ENCODE measurements around the gene MAP2K6.

Gene MAP2K6

DNA sequence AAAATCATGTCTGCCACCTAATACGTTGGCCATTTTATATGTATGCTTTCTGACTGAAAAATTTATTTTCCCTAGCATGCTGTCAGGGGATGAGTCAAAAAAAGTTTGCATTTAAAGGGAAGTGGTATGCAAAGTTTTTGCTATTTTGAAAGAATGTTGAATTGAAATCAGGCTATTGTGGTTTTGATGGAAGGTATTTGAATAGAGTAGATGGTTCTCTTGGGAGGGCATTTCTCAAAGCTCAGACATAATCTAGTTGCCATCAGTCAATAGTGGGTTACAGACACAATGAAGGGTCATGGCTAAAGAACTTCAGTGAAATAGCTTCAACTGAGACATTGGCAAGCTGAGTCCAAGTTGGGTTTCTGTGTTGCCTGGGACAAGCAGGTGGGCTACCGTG lies 102.4 kb downstream of the MAP2K6 start:
- H3K9me3 ChIP-seq (ENCODE audit: control insufficient read depth, insufficient read depth, low read length) = no peaks in the 10 kb centered on the region
- peaks cover 3% of the 10 kb centered on the region; the same call in 1 of the 2 replicates for H3K4me1 ChIP-seq (ENCODE audit: control insufficient read depth, insufficient read depth, low read length)
- no peak overlapping the region for H3K9ac ChIP-seq (ENCODE audit: low read depth, low read length)
- no peaks in the 10 kb centered on the region for H3K27me3 ChIP-seq (ENCODE audit: control insufficient read depth, insufficient read depth, low read length)
- no peak overlapping the region for H3K4me3 ChIP-seq (ENCODE audit: low read depth, low read length)
- no peak overlapping the region for H3K27ac ChIP-seq (ENCODE audit: low read depth, low read length)
- H3K36me3 ChIP-seq (ENCODE audit: control insufficient read depth, insufficient read depth, low read length) = peaks cover 29% of the 10 kb centered on the region

DNA sequence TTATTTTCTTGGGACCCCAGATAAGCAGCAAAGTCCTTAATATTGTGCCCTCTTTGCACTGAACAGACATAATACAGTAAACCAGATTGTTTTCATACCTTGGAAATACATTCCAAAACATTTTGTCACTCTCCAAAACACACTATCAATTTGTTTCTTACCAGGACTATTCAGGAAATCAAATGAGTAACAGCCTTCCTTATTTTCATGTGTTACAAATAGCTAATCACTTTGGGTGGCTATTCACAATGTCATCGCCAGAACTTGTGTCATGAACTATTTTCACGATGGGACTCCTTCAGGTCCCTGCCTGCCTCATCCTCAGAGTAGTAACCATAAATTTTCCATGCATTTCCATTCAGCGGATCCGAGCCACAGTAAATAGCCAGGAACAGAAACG lies 104.5 kb downstream of the MAP2K6 start:
- no peak overlapping the region for H3K9ac ChIP-seq (ENCODE audit: low read depth, low read length)
- no peaks in the 10 kb centered on the region for H3K9me3 ChIP-seq (ENCODE audit: control insufficient read depth, insufficient read depth, low read length)
- H3K4me1 ChIP-seq (ENCODE audit: control insufficient read depth, insufficient read depth, low read length) = peaks cover 3% of the 10 kb centered on the region; the same call in 1 of the 2 replicates
- no peak overlapping the region for H3K27ac ChIP-seq (ENCODE audit: low read depth, low read length)
- H3K27me3 ChIP-seq (ENCODE audit: control insufficient read depth, insufficient read depth, low read length) = no peaks in the 10 kb centered on the region
- H3K36me3 ChIP-seq (ENCODE audit: control insufficient read depth, insufficient read depth, low read length) = peaks cover 32% of the 10 kb centered on the region
- H3K4me3 ChIP-seq (ENCODE audit: low read depth, low read length) = no peak overlapping the region

DNA sequence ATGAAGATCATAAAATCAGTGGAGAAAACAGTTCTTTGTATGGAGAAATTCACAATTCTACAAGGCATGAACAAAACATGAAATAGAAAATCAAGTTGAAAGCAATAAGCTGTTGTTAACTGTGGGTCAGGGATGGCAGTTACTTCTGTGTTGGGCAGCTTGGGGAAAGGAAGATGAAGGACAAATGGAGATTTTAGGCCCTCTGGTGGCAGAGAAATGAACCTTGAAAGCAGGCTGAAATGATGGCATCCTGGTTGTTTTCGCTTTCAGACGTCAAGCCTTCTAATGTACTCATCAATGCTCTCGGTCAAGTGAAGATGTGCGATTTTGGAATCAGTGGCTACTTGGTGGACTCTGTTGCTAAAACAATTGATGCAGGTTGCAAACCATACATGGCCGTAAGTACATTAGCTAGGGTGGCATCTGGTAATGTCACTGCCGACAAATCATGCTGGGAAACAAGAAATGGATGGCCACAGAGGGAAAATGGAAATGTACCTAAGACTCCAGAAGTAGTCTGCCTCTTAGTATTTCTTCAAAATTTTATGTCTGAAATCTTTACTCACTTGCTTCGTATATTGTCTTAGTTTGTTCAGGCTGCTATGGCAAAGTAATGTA lies 108.9 kb downstream of the MAP2K6 start:
- H3K9ac ChIP-seq (ENCODE audit: low read depth, low read length) = no peak overlapping the region
- H3K27me3 ChIP-seq (ENCODE audit: control insufficient read depth, insufficient read depth, low read length) = no peaks in the 10 kb centered on the region
- no peak overlapping the region for H3K27ac ChIP-seq (ENCODE audit: low read depth, low read length)
- H3K9me3 ChIP-seq (ENCODE audit: control insufficient read depth, insufficient read depth, low read length) = no peaks in the 10 kb centered on the region
- H3K36me3 ChIP-seq (ENCODE audit: control insufficient read depth, insufficient read depth, low read length) = peaks cover 57% of the 10 kb centered on the region
- no peak overlapping the region for H3K4me3 ChIP-seq (ENCODE audit: low read depth, low read length)
- no peaks in the 10 kb centered on the region for H3K4me1 ChIP-seq (ENCODE audit: control insufficient read depth, insufficient read depth, low read length)

DNA sequence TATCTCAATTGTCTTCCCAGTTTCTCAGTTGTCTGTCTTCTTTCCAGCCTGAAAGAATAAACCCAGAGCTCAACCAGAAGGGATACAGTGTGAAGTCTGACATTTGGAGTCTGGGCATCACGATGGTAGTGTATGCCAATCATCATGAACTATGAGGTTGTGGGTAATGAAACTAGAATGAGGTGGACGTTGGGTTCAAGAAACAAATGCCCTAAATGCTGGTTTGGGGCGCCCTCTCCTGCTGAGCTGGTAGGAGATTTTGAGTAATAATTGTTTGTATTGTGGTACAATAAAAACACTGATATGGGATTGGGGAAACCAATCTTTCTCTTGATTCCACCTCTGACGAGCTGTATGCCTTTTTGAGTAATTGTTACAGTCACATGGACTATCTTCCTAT lies 110.4 kb downstream of the MAP2K6 start:
- Histone ChIP-seq H3K4me3 (ENCODE audit: low read depth, low read length) (no peak overlapping the region), H3K9ac (ENCODE audit: low read depth, low read length) (no peak overlapping the region), H3K36me3 (ENCODE audit: control insufficient read depth, insufficient read depth, low read length) (peaks cover 51% of the 10 kb centered on the region), H3K27me3 (ENCODE audit: control insufficient read depth, insufficient read depth, low read length) (no peaks in the 10 kb centered on the region), H3K9me3 (ENCODE audit: control insufficient read depth, insufficient read depth, low read length) (no peaks in the 10 kb centered on the region), H3K4me1 (ENCODE audit: control insufficient read depth, insufficient read depth, low read length) (no peaks in the 10 kb centered on the region), H3K27ac (ENCODE audit: low read depth, low read length) (no peak overlapping the region)

DNA sequence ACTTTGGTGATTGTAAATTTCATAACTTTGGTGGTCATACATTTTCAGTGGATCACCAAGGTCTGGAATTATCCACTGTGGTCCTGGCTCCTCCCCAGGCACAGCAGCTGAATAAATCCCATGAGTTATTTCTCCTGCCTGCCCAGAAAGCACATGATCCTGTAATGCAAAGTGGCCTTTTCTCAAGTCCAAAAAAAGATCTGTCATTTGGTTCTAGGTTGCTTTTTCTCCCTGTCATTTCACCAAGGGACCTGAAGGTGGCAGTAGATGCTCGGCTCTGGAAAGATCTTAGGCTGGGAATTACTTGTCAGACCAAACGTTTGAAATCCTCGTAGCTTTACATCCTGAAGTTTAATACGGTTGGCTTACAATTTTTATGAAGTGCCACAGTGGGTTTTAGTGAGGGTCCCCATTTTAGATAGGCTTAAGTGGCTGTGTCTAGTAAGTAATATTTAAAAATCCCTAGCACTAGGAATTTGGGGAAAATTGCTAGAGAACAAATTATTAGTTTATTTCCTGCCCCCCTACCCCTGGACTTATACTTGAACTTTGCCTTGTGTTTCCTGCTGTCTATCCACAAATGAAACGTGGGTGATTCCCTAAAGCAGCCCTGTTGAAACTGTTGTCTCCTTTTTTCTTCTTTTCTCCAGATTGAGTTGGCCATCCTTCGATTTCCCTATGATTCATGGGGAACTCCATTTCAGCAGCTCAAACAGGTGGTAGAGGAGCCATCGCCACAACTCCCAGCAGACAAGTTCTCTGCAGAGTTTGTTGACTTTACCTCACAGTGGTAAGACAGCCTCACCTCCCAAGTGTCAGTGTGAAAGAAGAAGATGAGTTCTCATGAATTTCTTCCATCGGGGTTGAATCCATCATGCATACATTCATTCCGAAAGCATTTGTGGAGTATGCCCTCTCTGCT lies 111.7 kb downstream of the MAP2K6 start:
- H3K4me1 ChIP-seq (ENCODE audit: control insufficient read depth, insufficient read depth, low read length) = no peaks in the 10 kb centered on the region
- H3K9me3 ChIP-seq (ENCODE audit: control insufficient read depth, insufficient read depth, low read length) = no peaks in the 10 kb centered on the region
- no peak overlapping the region for H3K9ac ChIP-seq (ENCODE audit: low read depth, low read length)
- no peaks in the 10 kb centered on the region for H3K27me3 ChIP-seq (ENCODE audit: control insufficient read depth, insufficient read depth, low read length)
- H3K27ac ChIP-seq (ENCODE audit: low read depth, low read length) = no peak overlapping the region
- H3K36me3 ChIP-seq (ENCODE audit: control insufficient read depth, insufficient read depth, low read length) = peaks cover 42% of the 10 kb centered on the region
- no peak overlapping the region for H3K4me3 ChIP-seq (ENCODE audit: low read depth, low read length)

DNA sequence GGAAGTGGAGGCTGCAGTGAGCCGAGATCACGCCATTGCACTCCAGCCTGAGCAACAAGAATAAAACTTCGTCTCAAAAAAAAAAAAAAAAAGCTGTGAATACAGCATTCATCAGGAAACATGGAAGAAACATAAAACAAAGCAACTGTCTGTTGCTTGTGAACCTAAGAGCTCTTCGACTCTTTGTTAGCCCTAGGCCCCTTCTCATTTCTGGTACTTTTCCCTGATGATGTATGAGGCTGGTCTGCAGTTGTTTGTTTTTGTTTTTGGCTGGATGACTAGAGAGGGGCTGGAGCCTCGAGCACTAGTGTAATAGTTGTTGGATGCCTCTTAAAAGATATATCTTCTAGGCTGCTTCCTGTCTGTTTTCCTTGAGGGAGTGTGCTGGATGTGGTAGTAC lies 113.5 kb downstream of the MAP2K6 start:
- no peaks in the 10 kb centered on the region for H3K27me3 ChIP-seq (ENCODE audit: control insufficient read depth, insufficient read depth, low read length)
- peaks cover 44% of the 10 kb centered on the region for H3K36me3 ChIP-seq (ENCODE audit: control insufficient read depth, insufficient read depth, low read length)
- 0 out of 2 replicates have a peak, but pooled peaks cover under 1% of the 10 kb centered on the region for H3K4me1 ChIP-seq (ENCODE audit: control insufficient read depth, insufficient read depth, low read length)
- H3K9ac ChIP-seq (ENCODE audit: low read depth, low read length) = no peak overlapping the region
- no peak overlapping the region for H3K27ac ChIP-seq (ENCODE audit: low read depth, low read length)
- no peaks in the 10 kb centered on the region for H3K9me3 ChIP-seq (ENCODE audit: control insufficient read depth, insufficient read depth, low read length)
- no peak overlapping the region for H3K4me3 ChIP-seq (ENCODE audit: low read depth, low read length)

DNA sequence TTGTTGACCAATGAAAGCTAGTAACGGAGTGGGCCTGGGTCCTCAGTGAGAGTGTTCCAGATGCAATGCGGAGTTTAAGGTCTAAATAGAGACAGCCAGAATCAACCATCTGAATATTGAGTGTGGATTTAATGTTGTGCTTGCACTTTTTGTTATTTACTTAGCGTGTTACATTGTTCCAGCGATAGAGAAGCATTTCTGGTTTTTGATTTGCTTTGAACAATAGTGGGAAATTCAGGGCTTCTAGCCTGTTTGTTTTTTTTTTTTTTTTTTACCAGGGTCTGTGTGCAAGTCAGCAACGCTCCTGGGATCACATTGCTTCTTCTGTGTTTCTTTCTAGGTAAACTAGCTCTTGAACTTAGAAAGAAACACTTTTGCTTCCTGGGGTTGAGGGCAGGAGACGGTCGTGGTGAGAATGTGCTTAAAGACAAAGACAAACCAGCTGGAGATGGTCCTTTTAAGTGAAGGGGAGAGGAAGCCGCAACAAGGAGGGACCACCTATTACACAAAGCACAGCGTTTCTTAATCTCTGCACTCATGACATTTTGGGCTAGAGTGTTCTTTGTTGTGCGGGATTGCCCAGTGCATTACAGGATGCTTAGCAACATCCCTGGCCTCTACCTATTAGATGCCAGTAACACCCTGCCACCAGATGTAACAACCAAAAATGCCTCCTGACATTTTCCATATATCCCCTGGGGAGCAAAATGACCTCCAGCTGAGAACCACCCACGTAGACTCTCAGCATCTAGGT lies 119.2 kb downstream of the MAP2K6 start:
- H3K9ac ChIP-seq (ENCODE audit: low read depth, low read length) = no peak overlapping the region
- H3K27ac ChIP-seq (ENCODE audit: low read depth, low read length) = peak overlapping the region; percentile 75
- peaks cover 21% of the 10 kb centered on the region for H3K4me1 ChIP-seq (ENCODE audit: control insufficient read depth, insufficient read depth, low read length)
- peaks cover 18% of the 10 kb centered on the region; the same call in 1 of the 2 replicates for H3K36me3 ChIP-seq (ENCODE audit: control insufficient read depth, insufficient read depth, low read length)
- H3K4me3 ChIP-seq (ENCODE audit: low read depth, low read length) = no peak overlapping the region
- H3K9me3 ChIP-seq (ENCODE audit: control insufficient read depth, insufficient read depth, low read length) = no peaks in the 10 kb centered on the region
- no peaks in the 10 kb centered on the region for H3K27me3 ChIP-seq (ENCODE audit: control insufficient read depth, insufficient read depth, low read length)

DNA sequence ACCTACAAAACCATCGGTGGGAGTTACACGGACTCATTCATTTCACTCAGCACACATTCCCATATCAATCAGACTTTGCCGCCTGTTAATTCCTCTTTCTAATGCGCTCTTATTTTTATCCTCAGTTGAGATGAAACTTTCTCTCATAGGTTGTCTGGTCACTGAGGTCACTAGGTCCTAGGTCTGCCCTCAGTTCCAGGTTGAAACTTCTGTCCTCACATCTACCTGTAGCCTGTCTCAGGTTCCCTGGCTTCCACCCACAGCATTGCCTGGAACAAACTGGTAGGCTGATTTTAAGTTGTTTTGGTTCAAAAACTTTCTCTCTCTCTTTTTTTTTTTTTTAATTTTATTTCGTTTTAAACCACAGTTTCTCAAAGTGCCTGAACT lies 119.7 kb downstream of the MAP2K6 start:
- Histone ChIP-seq H3K4me3 (ENCODE audit: low read depth, low read length) (no peak overlapping the region), H3K27ac (ENCODE audit: low read depth, low read length) (peak overlapping the region; percentile 43), H3K9me3 (ENCODE audit: control insufficient read depth, insufficient read depth, low read length) (no peaks in the 10 kb centered on the region), H3K27me3 (ENCODE audit: control insufficient read depth, insufficient read depth, low read length) (no peaks in the 10 kb centered on the region), H3K9ac (ENCODE audit: low read depth, low read length) (no peak overlapping the region), H3K36me3 (ENCODE audit: control insufficient read depth, insufficient read depth, low read length) (peaks cover 15% of the 10 kb centered on the region; the same call in 1 of the 2 replicates), H3K4me1 (ENCODE audit: control insufficient read depth, insufficient read depth, low read length) (peaks cover 21% of the 10 kb centered on the region)

DNA sequence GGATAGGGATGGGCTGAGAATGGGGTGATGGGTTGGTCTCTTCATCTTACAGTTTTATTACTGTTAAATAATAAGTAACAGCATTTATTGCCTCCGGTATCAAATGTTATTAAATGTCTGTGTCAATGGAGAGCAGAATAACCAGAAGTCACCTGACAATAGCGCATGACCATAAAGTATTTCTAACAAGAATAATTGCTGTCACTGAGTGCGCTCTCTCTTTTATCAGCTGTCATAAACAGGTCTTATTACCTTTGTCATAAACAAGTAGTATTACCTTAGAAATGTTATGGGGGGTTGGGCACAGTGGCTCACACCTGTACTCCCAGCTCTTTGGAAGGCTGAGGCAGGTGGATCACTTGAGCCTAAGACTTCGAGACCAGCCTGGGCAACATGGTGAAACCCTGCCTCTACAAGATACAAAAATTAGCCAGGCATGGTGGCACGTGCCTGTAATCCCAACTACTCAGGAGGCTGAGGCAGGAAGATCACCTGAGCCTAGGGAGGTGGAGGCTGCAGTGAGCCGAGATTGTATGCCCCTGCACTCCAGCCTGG lies 120.6 kb downstream of the MAP2K6 start:
- Histone ChIP-seq H3K9ac (ENCODE audit: low read depth, low read length) (no peak overlapping the region), H3K4me1 (ENCODE audit: control insufficient read depth, insufficient read depth, low read length) (peaks cover 21% of the 10 kb centered on the region), H3K36me3 (ENCODE audit: control insufficient read depth, insufficient read depth, low read length) (peaks cover 15% of the 10 kb centered on the region; the same call in 1 of the 2 replicates), H3K4me3 (ENCODE audit: low read depth, low read length) (no peak overlapping the region), H3K27ac (ENCODE audit: low read depth, low read length) (no peak overlapping the region), H3K27me3 (ENCODE audit: control insufficient read depth, insufficient read depth, low read length) (no peaks in the 10 kb centered on the region), H3K9me3 (ENCODE audit: control insufficient read depth, insufficient read depth, low read length) (no peaks in the 10 kb centered on the region)

DNA sequence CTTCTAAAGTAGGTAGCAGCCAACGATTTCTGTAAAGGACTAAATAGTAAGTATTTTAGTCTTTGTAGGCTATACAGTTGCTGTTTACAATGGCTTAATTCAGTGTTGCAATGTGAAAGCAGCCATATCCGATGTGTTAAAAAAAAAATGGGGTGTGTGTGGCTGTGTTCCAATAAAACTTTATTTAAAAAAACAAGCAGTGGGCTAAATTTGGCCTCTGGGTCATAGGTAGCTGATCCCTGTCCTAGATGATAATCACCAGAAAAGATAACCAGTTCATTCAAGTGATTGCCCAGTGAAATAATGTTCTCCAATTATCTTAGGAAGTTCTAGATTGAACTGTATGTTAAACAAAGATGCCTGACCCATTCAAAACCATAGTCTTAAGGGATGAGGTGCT lies 124.3 kb downstream of the MAP2K6 start:
- Histone ChIP-seq H3K9me3 (ENCODE audit: control insufficient read depth, insufficient read depth, low read length) (no peaks in the 10 kb centered on the region), H3K27ac (ENCODE audit: low read depth, low read length) (no peak overlapping the region), H3K4me1 (ENCODE audit: control insufficient read depth, insufficient read depth, low read length) (peaks cover 13% of the 10 kb centered on the region), H3K36me3 (ENCODE audit: control insufficient read depth, insufficient read depth, low read length) (peaks cover 16% of the 10 kb centered on the region; the same call in 1 of the 2 replicates), H3K27me3 (ENCODE audit: control insufficient read depth, insufficient read depth, low read length) (no peaks in the 10 kb centered on the region), H3K9ac (ENCODE audit: low read depth, low read length) (no peak overlapping the region), H3K4me3 (ENCODE audit: low read depth, low read length) (no peak overlapping the region)

Measured in HUES48 (cell line).